ENCODE data around the gene CENPS. TPM values are rescaled to one million over a fixed set of nuclear protein-coding genes. Genes with fewer than 3 reads are reported as not detected.

Gene CENPS
- total RNA-seq, 3 donors from 2014 or later (not counting 1 experiment from before 2014, with no cell fraction given) = 4.1 to 5.0 (median 4.5) TPM

DNA sequence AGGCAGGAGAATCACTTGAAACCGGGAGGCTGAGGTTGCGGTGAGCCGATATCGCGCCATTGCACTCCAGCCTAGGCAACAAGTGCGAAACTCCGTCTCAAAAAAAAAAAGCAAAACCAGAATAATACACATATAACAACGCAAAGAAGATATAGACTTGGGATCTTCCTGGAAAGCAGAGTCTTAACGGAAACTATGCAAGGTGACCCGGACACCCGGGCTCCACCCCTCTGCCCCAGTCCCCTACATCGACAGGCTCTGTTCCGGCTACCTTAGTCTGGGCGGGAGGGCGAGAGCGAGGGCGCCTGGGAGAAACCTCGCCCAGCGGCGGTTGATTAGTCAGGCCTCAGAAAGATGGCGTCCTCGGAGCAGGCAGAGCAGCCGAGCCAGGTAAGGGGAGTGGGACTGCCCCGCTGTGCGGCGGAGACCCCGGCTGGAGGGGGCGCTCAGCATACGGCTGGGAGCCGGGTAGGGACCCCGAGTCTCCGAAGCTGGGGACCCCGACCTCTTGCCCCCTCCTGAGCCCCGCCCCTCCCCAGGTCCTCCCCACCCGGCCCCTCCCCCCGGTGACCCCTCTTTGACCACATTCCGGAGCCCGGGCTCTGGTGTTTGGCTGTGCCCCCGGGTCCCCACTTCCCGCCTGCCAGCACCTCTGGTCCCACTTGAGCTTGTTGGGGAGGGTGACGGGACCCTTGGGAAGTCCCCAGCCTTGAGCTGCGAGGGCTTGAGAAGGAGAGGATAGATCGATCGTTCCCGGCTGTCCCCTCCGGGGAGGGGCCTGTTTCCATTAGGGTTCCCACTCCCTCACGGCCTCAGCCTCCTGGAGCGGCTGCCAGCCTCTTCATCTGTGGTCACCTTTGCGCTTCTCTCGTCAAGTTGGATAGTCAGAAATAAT, 44.6 kb downstream of the CENPS start, which contains the start of gene PEX14:
PEX14 (plus strand) TSS at position 338 of the 895 bp plus-strand sequence; CDS start at position 355, 17 bp downstream.
- 12% methylated on average over 46 of the region's 50 CpGs for WGBS (ENCODE audit: insufficient coverage)
- no peaks in the 10 kb centered on the region for H3K9me3 ChIP-seq (ENCODE audit: control insufficient read depth, insufficient read depth, low read length)

DNA sequence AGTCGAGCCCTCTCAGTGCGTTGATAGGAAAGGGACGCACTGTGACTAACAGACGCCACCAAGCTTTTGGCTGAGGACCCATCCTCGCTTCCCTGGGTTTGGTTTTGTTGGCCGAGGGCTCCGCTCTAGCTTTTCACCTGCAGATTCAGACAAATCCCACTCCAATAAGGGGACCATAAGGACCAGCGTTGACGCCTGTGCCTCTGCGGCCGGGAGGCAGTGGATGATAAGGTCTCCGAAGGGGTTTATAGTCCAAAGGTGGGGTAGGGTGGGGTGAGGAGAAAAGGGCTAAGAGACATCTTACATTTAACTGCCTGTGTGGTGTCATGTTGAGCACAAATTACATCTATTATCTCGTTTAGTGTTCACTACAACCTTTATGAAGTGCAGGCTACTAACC, 45.3 kb downstream of the CENPS start:
- Mint-ChIP-seq H3K27me3 (ENCODE audit: low read depth in 2 of 2) (no peaks in the 10 kb centered on the region), H3K27ac (peak overlapping the region; percentile 87 to 93), H3K4me3 (peak overlapping the region; percentile 96), H3K4me1 (peaks cover 41 to 48% of the 10 kb centered on the region in 2 donors), H3K36me3 (no peaks in the 10 kb centered on the region), H3K9me3 (no peaks in the 10 kb centered on the region)
- ATAC-seq (no peak), DNase-seq (no peak)
- no peaks in the 10 kb centered on the region for H3K36me3 ChIP-seq (ENCODE audit: control insufficient read depth, insufficient read depth, low read length)
- 8% methylated on average over 10 of the region's 13 CpGs for WGBS (ENCODE audit: insufficient coverage)
- peaks cover 36% of the 10 kb centered on the region for H3K4me1 ChIP-seq (ENCODE audit: control insufficient read depth, insufficient read depth, low read length)
- H3K9me3 ChIP-seq (ENCODE audit: control insufficient read depth, insufficient read depth, low read length) = no peaks in the 10 kb centered on the region
- TF ChIP-seq, protein P1, sequence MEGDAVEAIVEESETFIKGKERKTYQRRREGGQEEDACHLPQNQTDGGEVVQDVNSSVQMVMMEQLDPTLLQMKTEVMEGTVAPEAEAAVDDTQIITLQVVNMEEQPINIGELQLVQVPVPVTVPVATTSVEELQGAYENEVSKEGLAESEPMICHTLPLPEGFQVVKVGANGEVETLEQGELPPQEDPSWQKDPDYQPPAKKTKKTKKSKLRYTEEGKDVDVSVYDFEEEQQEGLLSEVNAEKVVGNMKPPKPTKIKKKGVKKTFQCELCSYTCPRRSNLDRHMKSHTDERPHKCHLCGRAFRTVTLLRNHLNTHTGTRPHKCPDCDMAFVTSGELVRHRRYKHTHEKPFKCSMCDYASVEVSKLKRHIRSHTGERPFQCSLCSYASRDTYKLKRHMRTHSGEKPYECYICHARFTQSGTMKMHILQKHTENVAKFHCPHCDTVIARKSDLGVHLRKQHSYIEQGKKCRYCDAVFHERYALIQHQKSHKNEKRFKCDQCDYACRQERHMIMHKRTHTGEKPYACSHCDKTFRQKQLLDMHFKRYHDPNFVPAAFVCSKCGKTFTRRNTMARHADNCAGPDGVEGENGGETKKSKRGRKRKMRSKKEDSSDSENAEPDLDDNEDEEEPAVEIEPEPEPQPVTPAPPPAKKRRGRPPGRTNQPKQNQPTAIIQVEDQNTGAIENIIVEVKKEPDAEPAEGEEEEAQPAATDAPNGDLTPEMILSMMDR (IDR thresholded peaks at IDR 0.05) = no peak
- peak overlapping the region; percentile 81 for H3K27ac ChIP-seq (ENCODE audit: low read length)
- H3K27me3 ChIP-seq (ENCODE audit: control insufficient read depth, insufficient read depth, low read length) = no peaks in the 10 kb centered on the region
- intact Hi-C loops (cut with micrococcal nuclease) = loop anchor here (2.0 kb wide), 1 partner anchor 77 kb away; the partner anchor contains the start of gene PGD
- peak overlapping the region; percentile 64 for H3K4me3 ChIP-seq (ENCODE audit: low read length)

More for the DNA sequence above, 44.6 kb downstream of the CENPS start, which contains the start of gene PEX14:
- Mint-ChIP-seq H3K4me3 (peak within 1 kb of the TSS; percentile 96), H3K36me3 (no peaks in the 10 kb centered on the region), H3K27ac (peak within 1 kb of the TSS; percentile 87 to 93), H3K27me3 (ENCODE audit: low read depth in 2 of 2) (no peaks in the 10 kb centered on the region), H3K9me3 (no peaks in the 10 kb centered on the region), H3K4me1 (peaks cover 41 to 48% of the 10 kb centered on the region in 2 donors)
- Histone ChIP-seq H3K4me3 (ENCODE audit: low read length) (peak within 1 kb of the TSS; percentile 64), H3K27ac (ENCODE audit: low read length) (peak within 1 kb of the TSS; percentile 81), H3K4me1 (ENCODE audit: control insufficient read depth, insufficient read depth, low read length) (peaks cover 36% of the 10 kb centered on the region), H3K36me3 (ENCODE audit: control insufficient read depth, insufficient read depth, low read length) (no peaks in the 10 kb centered on the region), H3K27me3 (ENCODE audit: control insufficient read depth, insufficient read depth, low read length) (no peaks in the 10 kb centered on the region)
- DNase-seq (peak; percentile 78 to 89), ATAC-seq (peak; percentile 82 to 93 (median 83))
- intact Hi-C loops (cut with micrococcal nuclease) = loop anchor here (2.0 to 5.0 kb wide), 2 partner anchors 43 to 76 kb away; partner anchors contain the start of genes CENPS and PGD
- TF ChIP-seq, protein P1 (IDR thresholded peaks at IDR 0.05) = no peak

DNA sequence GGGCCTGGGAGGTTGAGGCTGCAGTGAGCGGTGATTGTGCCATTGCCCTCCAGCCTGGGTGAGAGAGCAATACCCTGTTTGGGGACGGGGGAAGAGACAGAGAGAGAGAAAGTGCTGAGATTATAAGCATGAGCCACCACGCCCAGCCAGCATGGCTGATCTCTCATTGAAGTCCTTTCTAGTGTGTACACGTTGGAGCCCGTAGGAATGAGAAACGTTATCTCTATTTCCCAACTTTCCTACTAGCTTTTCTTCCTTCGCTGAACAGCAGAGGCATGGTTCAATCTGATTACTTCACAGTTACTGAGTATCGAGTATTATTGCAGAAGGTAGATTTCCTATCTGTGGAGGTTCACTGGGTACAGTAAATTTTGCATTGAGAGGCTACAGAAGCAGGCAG, 49.1 kb downstream of the CENPS start:
- intact Hi-C loops (cut with micrococcal nuclease) = no loop called here
- Mint-ChIP-seq H3K27me3 (ENCODE audit: low read depth in 2 of 2) (no peaks in the 10 kb centered on the region), H3K9me3 (no peaks in the 10 kb centered on the region), H3K4me3 (no peak overlapping the region), H3K4me1 (peaks cover 20 to 28% of the 10 kb centered on the region in 2 donors), H3K27ac (no peak overlapping the region), H3K36me3 (no peaks in the 10 kb centered on the region)
- TF ChIP-seq, protein P1 (IDR thresholded peaks at IDR 0.05) = no peak
- Histone ChIP-seq H3K27me3 (ENCODE audit: control insufficient read depth, insufficient read depth, low read length) (no peaks in the 10 kb centered on the region), H3K4me3 (ENCODE audit: low read length) (no peak overlapping the region), H3K36me3 (ENCODE audit: control insufficient read depth, insufficient read depth, low read length) (no peaks in the 10 kb centered on the region), H3K27ac (ENCODE audit: low read length) (no peak overlapping the region), H3K4me1 (ENCODE audit: control insufficient read depth, insufficient read depth, low read length) (peaks cover 15% of the 10 kb centered on the region), H3K9me3 (ENCODE audit: control insufficient read depth, insufficient read depth, low read length) (no peaks in the 10 kb centered on the region)
- WGBS (ENCODE audit: insufficient coverage) = 87% methylated on average over 8 of the region's 8 CpGs
- ATAC-seq (no peak), DNase-seq (no peak)

All from natural killer cell (primary cell).